Astrocyte (in vitro differentiated cells and primary cell): ENCODE measurements around the gene GNPDA2. TPM values are rescaled to one million over a fixed set of nuclear protein-coding genes. Genes with fewer than 3 reads are reported as not detected.

ENCODE experiments used
- DNase-seq: peaks from one replicate; pipeline ENCODE4 v3.0.0-alpha.2; 2010; ENCODE audit warnings: low read depth
- FAIRE-seq: peaks from 2 replicates; lab custom pipeline; 2011; peaks lifted over from hg19 to GRCh38; lab: Jason Lieb, UNC
- H2AFZ ChIP-seq: 2 replicates; pipeline ENCODE4 v1.6.0; 2012; ENCODE audit warnings: low read depth, low read length, inconsistent platforms
- H3K27ac ChIP-seq: 2 replicates; pipeline ENCODE4 v1.5.1; 2011; ENCODE audit warnings: low read depth, low read length, inconsistent platforms
- H3K27me3 ChIP-seq: 2 replicates; pipeline ENCODE4 v1.6.0; 2011; ENCODE audit warnings: low read length, inconsistent platforms; ENCODE audit not compliant: insufficient read depth
- H3K36me3 ChIP-seq: 2 replicates; pipeline ENCODE4 v1.5.1; 2011; ENCODE audit warnings: low read length, inconsistent platforms; ENCODE audit not compliant: insufficient read depth
- H3K4me1 ChIP-seq: 2 replicates; pipeline ENCODE4 v1.5.1; 2011; ENCODE audit warnings: low read length, inconsistent platforms; ENCODE audit not compliant: insufficient read depth
- H3K4me2 ChIP-seq: 2 replicates; pipeline ENCODE4 v1.6.0; 2012; ENCODE audit warnings: low read length, inconsistent platforms
- H3K4me3 ChIP-seq: 2 replicates; pipeline ENCODE4 v1.5.1; 2011; ENCODE audit warnings: low read depth, mild to moderate bottlenecking, low read length, inconsistent platforms; ENCODE audit not compliant: insufficient read depth
- H3K79me2 ChIP-seq: 2 replicates; pipeline ENCODE4 v1.6.0; 2012; ENCODE audit warnings: mild to moderate bottlenecking, low read length, inconsistent platforms; ENCODE audit not compliant: insufficient read depth
- H3K9ac ChIP-seq: 2 replicates; pipeline ENCODE4 v1.6.0; 2012; ENCODE audit warnings: mild to moderate bottlenecking, low read length, inconsistent platforms
- H3K9me3 ChIP-seq: 2 replicates; pipeline ENCODE4 v1.5.1; 2012; ENCODE audit warnings: low read depth, mild to moderate bottlenecking, low read length, inconsistent platforms; ENCODE audit not compliant: insufficient read depth
- H4K20me1 ChIP-seq: 2 replicates; pipeline ENCODE4 v1.6.0; 2012; ENCODE audit warnings: low read length, inconsistent platforms; ENCODE audit not compliant: insufficient read depth
- H3K27ac Mint-ChIP-seq: one replicate; pipeline ENCODE4 v1.8.0; 2021; ENCODE audit warnings: mild to moderate bottlenecking, mixed read lengths; ENCODE audit not compliant: unreplicated experiment
- H3K27me3 Mint-ChIP-seq: one replicate; pipeline ENCODE4 v1.8.0; 2021; ENCODE audit warnings: low read depth, mixed read lengths; ENCODE audit not compliant: unreplicated experiment
- H3K36me3 Mint-ChIP-seq: one replicate; pipeline ENCODE4 v1.8.0; 2021; ENCODE audit warnings: low read depth, mixed read lengths; ENCODE audit not compliant: unreplicated experiment
- H3K4me1 Mint-ChIP-seq: one replicate; pipeline ENCODE4 v1.8.0; 2021; ENCODE audit warnings: low read depth, mixed read lengths; ENCODE audit not compliant: unreplicated experiment
- H3K4me3 Mint-ChIP-seq: one replicate; pipeline ENCODE4 v1.8.0; 2021; ENCODE audit warnings: mild to moderate bottlenecking, moderate library complexity, mixed read lengths; ENCODE audit not compliant: unreplicated experiment
- H3K9me3 Mint-ChIP-seq: one replicate; pipeline ENCODE4 v1.8.0; 2021; ENCODE audit warnings: mild to moderate bottlenecking, mixed read lengths; ENCODE audit not compliant: unreplicated experiment
- CTCF ChIP-seq: IDR thresholded peaks from 2 replicates; pipeline ENCODE4 v1.5.1; 2011; ENCODE audit warnings: low read depth, mild to moderate bottlenecking, inconsistent platforms, low read length, moderate library complexity; ENCODE audit not compliant: insufficient read depth
- EZH2 ChIP-seq: IDR thresholded peaks from 2 replicates; pipeline ENCODE4 v1.6.1; 2012; ENCODE audit warnings: mild to moderate bottlenecking, low read length, inconsistent platforms; ENCODE audit not compliant: insufficient read depth
- total RNA-seq: library from RNA; stranded (reverse); gene quantifications from 2 replicates; pipeline ENCODE4 v1.2.1, GENCODE V29; 2021

Gene GNPDA2
- total RNA-seq, 1 donor from 2014 or later, result 12.2 TPM

GRCh38 chr4:44652002-44652401 is 74.4 kb downstream of the GNPDA2 start:
- H3K79me2 ChIP-seq, result no peaks in the 10 kb centered on the region
- H3K9ac ChIP-seq, result no peak overlapping the region
- H3K27ac ChIP-seq, result no peak overlapping the region
- TF ChIP-seq CTCF, result no peak
- TF ChIP-seq EZH2, result no peak
- peaks cover 8% of the 10 kb centered on the region for H3K4me1 Mint-ChIP-seq
- no peak overlapping the region for H2AFZ ChIP-seq
- H3K27me3 ChIP-seq, result no peaks in the 10 kb centered on the region
- H3K9me3 Mint-ChIP-seq, result no peaks in the 10 kb centered on the region
- DNase-seq (no peak), FAIRE-seq (no peak)
- H3K9me3 ChIP-seq, result no peaks in the 10 kb centered on the region
- no peaks in the 10 kb centered on the region for H3K27me3 Mint-ChIP-seq
- H3K27ac Mint-ChIP-seq, result no peak overlapping the region
- H3K4me2 ChIP-seq, result no peak overlapping the region
- no peak overlapping the region for H3K4me3 Mint-ChIP-seq
- no peaks in the 10 kb centered on the region for H3K36me3 Mint-ChIP-seq
- no peaks in the 10 kb centered on the region for H3K4me1 ChIP-seq
- no peak overlapping the region for H3K4me3 ChIP-seq
- H3K36me3 ChIP-seq, result no peaks in the 10 kb centered on the region
- H4K20me1 ChIP-seq, result no peaks in the 10 kb centered on the region

Other genes starting within 250 kb of the GNPDA2 start
- gene YIPF7, start 74.9 kb downstream of the GNPDA2 start, total RNA-seq, result 0.30 and 0.31 TPM in 2 replicates
- 24.7 and 25.3 TPM in 2 replicates for gene GUF1, start 48.1 kb downstream of the GNPDA2 start, total RNA-seq